Measurements from ENCODE around the gene ZNF605.
"Not testable (repeated sequence)": the region's sequence is repeated elsewhere in the genome, so short reads cannot be mapped to it uniquely, and the experiment has no call there.

ZNF605 gene

DNA sequence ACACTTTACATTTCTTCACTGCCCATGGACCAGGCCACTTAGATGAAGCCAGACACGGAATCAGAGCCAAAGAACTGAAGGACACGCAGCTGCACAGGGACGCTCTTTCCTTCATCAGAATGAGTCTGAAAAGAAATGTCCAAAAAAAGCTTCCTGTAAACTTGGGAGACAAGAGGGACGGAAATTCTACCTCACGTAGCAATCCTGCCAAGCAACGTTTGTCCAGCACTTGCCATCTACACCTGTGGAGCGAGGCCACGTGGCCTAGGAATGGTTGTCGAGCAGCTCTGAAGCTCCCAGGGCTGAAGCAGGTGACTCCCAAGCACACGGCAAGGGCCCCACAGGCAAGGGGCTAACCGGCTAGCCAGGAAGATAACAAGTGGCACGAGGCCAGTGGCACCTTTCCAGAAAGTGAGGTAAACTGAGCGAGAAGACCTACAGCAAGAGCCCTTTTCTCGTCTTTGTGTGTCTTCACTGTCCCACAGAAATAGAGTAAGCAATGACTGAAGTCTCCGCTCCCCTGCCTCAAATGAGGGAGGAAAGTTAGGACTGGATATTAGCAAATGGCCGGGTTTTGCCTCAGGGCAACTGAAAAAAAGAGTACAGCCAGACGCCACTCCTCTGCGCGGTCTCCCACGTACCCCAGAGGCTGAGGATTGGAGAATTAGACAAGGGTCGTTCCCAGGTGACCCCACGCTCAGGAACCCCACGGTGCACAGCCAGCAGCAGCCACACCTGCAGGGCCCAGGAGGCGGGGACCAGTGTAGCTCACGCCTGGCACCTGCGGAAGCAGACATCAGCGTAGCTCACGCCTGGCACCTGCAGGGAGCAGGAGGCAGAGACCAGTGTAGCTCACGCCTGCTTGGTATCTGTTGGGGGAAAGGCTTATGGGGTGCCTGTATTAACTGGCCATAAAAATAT is 7.7 kb downstream of the ZNF605 start:
- DNase-seq: no peak

DNA sequence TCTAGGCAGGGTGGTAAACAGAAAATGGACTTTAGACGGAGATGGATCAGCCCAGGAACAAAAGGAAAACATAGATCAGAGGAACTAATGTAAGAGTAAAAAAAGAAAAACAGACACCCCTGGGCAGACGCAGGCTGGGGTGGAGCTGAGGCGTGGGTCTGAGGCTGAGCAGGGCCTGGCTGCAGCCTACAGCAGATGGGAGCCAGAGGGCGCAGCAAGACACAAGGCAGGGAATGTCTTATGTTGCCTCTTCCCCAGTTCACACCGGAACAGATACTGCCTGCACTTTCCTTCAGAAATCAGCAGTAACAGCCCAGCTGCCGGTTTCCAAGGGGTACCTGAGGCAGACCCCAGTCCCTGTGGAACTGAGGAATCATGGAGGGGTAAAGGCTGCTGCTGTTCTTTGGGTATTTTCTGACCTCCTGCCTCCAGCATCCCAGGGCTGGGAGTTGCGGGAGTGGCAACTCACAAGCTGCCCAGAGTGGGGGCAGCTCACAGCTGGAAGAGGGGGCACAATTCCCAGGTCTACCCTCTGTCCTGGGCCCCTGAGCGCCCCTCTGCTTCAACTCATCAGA is 9.8 kb downstream of the ZNF605 start:
- no peak for DNase-seq

GRCh38 chr12:132945806-132946205 is 10.3 kb downstream of the ZNF605 start:
- DNase-seq: no peak

- no peak for DNase-seq
These were observed 13.5 kb downstream of the ZNF605 start for GRCh38 chr12:132942611-132943010.

DNA sequence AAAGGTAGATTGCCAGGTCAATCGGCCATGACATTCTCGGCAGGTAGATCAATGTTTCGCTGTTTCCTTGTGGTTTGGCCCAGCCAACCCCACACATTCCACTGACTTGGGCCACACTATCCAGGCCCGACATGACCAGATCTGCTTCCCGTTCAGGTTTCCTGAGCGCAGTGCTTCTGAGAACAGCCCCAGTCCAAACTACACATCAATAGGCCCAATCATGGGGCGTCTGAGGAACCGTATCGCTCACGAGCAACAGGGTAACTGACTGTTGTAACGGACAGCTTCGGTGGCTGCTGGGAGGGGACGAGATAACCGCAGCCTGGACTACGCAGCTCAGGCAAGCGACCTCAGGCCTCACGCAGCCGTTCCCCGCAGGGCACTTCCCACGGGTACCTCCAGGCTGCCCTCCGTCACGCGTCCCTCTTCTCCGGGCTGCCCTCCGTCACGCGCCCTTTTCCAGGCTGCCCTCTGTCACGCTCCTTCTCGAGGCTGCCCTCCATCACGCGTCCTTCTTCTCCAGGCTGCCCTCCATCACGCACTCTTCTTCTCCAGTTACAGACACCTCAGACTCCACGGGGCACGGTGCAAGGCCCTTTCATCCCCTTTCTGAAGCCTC is 14.7 kb downstream of the ZNF605 start:
- DNase-seq: no peak

DNA sequence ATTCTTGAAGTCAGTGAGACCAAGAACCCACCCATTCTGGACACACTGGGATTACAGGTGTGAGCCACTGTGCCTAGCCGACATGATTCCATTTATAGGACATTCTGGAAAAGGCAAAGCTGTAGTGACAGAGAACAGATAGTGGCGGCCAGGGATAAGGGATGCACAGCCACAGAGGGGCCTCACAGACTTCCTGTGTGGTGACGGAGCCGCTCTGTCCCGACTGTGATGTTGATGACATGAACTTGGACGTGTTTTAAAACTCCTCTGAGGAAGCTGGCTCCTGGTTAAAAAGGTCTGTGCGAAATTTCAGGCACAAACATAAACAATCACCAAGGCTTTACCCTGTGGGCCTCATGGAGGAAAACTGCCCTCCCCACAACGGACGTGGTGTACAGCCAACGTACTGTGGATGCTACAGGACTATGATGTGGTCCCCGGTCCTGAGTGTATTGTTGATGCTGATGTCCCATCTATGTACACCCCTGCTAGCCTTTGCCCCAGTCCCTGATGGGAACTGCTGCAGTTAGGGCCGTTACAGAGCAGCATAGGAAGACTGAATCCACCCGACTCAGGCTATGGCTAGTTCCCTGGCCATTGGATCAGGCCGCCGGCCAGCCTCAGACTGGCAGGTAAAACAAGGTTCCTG is 15.9 kb downstream of the ZNF605 start:
- DNase-seq: no peak

DNA sequence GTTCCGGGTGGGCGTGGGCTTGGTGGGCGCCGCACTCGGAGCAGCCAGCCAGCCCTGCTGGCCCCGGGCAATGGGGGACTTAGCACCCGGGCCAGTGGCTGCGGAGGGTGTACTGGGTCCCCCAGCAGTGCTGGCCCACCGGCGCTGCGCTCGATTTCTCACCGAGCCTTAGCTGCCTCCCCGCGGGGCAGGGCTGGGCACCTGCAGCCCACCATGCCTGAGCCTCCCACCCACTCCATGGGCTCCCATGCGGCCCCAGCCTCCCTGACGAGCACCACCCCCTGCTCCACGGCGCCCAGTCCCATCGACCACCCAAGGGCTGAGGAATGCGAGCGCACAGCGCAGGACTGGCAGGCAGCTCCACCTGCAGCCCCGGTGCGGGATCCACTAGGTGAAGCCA is 17.3 kb downstream of the ZNF605 start:
- DNase-seq: not testable (repeated sequence)

DNA sequence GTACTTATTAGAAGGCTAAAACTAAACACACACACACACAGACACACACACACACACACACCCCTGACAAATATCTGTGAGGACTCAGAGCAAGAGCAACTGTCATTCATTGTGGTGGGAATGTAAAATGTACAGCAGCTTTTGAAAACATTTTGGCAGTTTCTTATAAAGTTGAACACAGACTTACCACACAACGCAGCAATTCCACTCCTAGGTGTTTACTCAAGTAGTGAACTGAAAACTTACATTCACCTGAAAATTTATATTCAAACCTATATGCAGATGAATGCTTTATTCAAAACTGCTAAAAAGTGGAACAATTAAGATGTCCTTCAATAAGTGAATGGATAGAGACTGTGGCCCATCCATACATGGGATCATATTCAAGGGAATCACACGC is 18.6 kb downstream of the ZNF605 start:
- DNase-seq: no peak

GRCh38 chr12:132936921-132937320 is 19.2 kb downstream of the ZNF605 start:
- not testable (repeated sequence) for DNase-seq

GRCh38 chr12:132936163-132936562 is 19.9 kb downstream of the ZNF605 start:
- DNase-seq: no peak

- DNase-seq: no peak
These were observed 29.7 kb downstream of the ZNF605 start for GRCh38 chr12:132926415-132926833.

DNA sequence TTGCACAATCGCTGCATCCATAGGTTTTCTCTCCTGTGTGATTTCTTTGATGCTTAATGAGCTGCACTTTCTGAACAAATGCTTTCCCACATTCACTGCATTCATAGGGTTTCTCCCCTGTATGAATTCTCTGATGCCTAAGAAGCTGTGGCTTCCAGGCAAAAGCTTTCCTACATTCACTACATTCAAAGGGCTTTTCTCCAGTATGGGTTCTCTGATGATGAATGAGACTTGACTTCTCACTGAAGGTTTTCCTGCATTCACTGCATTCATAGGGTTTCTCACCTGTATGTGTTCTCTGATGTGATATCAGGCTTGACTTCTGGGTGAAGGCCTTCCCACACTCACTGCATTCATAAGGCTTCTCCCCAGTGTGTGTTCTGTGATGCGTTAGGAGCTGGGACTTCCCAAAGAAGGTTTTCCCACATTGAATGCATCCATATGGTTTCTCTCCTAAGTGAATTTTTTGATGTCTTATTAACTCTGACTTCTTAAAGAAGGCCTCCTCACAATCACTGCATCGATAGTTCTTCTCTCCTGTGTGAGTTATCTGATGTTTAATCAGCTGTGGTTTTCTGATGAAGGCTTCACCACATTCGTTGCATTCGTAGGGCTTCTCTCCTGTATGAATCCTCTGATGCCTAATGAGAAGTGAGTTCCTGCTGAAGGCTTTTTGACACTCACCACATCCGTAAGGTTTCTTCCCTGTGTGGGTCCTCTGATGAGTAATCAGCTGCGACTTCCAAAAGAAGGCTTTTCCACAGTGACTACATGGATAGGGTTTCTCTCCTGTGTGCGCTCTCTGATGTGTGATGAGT is 30.3 kb downstream of the ZNF605 start:
- DNase-seq: no peak

GRCh38 chr12:132924356-132924755 is 31.8 kb downstream of the ZNF605 start:
- DNase-seq: no peak

DNA sequence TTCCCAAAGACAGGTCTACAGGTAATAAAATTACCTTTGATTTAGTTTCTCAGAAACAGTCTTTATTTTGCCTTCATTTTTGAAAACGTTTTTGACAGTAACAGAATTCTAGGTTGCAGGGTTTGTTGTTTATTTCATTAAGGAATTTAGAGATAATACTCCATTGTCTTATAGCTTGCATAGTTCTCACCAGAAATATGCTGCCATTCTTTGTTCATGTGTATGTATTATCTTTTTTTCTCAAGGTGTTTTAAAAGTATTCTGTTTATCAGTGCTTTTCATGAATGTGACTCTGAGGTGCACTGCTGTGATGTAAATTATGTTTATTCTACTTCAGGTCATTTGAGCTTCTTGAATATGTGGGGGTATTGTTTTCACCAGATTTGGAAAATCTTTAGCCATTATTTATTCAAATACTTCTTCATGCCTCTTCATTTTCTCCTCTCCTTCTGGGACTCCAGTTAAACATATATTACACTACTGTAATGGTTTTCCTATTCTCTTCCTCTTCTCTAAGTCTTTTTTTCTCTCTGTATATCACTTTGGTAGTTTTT is 32.7 kb downstream of the ZNF605 start:
- no peak for DNase-seq

DNA sequence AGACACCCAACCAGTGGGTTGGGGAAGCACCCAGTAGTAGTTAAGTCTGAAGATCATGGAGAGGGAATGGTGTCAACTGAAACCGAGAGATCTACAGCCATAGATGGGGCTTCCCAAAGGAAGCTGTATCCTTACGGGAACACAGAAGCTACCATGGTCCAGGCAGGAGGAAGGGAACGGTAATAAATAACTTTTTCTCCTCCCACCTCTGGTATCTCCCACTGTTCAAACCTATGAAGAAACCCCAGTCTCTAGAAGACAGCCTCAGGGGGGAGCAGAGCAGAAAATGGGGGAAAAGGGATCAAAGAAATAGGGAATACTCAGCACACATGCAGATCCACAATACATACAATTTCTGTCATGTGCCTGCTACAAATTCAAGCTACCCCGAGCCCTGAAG is 33.4 kb downstream of the ZNF605 start:
- no peak for DNase-seq

DNA sequence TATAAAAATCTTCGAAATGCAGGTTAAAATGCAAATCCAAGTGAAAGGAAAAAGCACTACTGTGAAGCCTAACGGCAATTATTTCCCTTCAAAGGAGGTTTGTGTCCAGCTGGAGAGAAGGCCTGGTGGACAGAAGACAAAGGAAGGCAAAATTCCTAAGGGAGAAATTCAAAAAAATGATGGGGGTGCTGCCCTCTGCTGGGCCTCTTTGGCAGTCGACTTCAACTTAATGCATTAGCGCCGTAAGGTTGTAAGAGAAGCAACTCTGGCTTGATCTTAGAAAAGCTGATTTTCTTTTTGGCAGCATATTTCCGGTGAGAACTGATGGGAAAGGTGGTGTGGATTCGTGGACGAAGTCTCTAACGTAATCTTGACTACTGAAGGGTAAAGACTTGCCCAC is 34.4 kb downstream of the ZNF605 start:
- no peak for DNase-seq

GRCh38 chr12:132918680-132919079 is 37.4 kb downstream of the ZNF605 start:
- DNase-seq: no peak

DNA sequence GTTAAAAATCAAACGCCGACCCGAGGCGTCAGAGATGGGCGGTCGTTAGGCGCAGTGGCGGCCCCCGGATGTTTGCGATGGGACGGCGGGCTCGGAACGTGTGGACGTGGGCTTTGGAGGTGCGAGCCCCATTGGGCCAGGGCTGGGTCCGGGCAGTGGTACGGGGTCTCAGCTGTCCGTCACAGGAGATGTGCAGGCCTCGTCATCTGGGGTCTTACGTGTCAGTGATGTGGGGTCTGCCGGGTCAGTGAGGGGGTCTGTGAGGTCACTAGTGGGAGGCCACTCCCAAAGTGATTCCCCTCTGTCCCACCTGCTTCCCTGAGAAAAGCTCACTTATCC is 47.1 kb downstream of the ZNF605 start:
- no peak for DNase-seq

- peak; percentile 90 for DNase-seq
These were observed 47.7 kb downstream of the ZNF605 start for GRCh38 chr12:132908145-132909029.

- not testable (repeated sequence) for DNase-seq
These were observed 48.3 kb downstream of the ZNF605 start for GRCh38 chr12:132907789-132908144.

GRCh38 chr12:132907216-132907615 is 48.9 kb downstream of the ZNF605 start:
- no peak for DNase-seq

Data from T1000 (cell line).